Neural cell (in vitro differentiated cells): ENCODE data around the gene UTP20.
"Not testable (repeated sequence)": the region's sequence is repeated elsewhere in the genome, so short reads cannot be mapped to it uniquely, and the experiment has no call there.

Experiments used
- EP300 ChIP-seq: fragments of 450-650 bp; conservative IDR thresholded peaks from 2 replicates; pipeline ENCODE4 v1.6.1; 2014; ENCODE audit warnings: antibody characterized with exemption, mild to moderate bottlenecking, moderate library complexity; ENCODE audit not compliant: poor library complexity, severe bottlenecking
- EZH2 ChIP-seq: fragments of 200-600, 300-800 bp; shearing (Covaris generic), sonication (generic); IDR thresholded peaks from 2 replicates; pipeline ENCODE4 v1.6.1; 2014; ENCODE audit warnings: antibody characterized with exemption, low read length, borderline replicate concordance, mild to moderate bottlenecking; ENCODE audit not compliant: insufficient read depth, poor library complexity, severe bottlenecking
- POLR2AphosphoS5 ChIP-seq: IDR thresholded peaks from 2 replicates; pipeline ENCODE4 v1.6.1; 2012
- TF ChIP-seq, protein P1 (sequence below): fragments of 450-650 bp; IDR thresholded peaks from 2 replicates; pipeline ENCODE4 v1.5.1; 2014; ENCODE audit warnings: antibody characterized with exemption, mild to moderate bottlenecking, moderate library complexity; ENCODE audit not compliant: poor library complexity, severe bottlenecking
- TF ChIP-seq, protein P2 (sequence below): IDR thresholded peaks from 2 replicates; pipeline ENCODE4 v1.6.1; 2012; ENCODE audit warnings: borderline replicate concordance

DNA sequence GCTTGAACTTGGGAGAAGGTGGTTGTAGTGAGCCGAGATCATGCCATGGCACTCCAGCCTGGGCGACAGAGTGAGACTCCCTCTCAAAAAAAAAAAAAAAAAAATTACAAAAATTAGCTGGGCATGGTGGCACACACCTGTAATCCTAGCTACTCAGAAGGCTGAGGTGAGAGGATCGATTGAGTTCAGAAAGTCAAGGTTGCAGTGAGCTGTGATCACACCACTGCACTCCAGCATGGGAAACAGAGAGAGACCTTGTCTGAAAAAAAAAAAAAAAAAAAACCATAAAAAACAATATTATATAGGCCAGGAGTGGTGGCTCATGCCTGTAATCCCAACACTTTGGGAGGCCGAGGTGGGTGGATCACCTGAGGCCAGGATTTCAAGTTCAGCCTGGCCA, 142.2 kb downstream of the UTP20 start:
- TF ChIP-seq, protein P1, sequence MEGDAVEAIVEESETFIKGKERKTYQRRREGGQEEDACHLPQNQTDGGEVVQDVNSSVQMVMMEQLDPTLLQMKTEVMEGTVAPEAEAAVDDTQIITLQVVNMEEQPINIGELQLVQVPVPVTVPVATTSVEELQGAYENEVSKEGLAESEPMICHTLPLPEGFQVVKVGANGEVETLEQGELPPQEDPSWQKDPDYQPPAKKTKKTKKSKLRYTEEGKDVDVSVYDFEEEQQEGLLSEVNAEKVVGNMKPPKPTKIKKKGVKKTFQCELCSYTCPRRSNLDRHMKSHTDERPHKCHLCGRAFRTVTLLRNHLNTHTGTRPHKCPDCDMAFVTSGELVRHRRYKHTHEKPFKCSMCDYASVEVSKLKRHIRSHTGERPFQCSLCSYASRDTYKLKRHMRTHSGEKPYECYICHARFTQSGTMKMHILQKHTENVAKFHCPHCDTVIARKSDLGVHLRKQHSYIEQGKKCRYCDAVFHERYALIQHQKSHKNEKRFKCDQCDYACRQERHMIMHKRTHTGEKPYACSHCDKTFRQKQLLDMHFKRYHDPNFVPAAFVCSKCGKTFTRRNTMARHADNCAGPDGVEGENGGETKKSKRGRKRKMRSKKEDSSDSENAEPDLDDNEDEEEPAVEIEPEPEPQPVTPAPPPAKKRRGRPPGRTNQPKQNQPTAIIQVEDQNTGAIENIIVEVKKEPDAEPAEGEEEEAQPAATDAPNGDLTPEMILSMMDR, result not testable (repeated sequence)
- not testable (repeated sequence) for TF ChIP-seq EP300, POLR2AphosphoS5, EZH2
- TF ChIP-seq, protein P2, sequence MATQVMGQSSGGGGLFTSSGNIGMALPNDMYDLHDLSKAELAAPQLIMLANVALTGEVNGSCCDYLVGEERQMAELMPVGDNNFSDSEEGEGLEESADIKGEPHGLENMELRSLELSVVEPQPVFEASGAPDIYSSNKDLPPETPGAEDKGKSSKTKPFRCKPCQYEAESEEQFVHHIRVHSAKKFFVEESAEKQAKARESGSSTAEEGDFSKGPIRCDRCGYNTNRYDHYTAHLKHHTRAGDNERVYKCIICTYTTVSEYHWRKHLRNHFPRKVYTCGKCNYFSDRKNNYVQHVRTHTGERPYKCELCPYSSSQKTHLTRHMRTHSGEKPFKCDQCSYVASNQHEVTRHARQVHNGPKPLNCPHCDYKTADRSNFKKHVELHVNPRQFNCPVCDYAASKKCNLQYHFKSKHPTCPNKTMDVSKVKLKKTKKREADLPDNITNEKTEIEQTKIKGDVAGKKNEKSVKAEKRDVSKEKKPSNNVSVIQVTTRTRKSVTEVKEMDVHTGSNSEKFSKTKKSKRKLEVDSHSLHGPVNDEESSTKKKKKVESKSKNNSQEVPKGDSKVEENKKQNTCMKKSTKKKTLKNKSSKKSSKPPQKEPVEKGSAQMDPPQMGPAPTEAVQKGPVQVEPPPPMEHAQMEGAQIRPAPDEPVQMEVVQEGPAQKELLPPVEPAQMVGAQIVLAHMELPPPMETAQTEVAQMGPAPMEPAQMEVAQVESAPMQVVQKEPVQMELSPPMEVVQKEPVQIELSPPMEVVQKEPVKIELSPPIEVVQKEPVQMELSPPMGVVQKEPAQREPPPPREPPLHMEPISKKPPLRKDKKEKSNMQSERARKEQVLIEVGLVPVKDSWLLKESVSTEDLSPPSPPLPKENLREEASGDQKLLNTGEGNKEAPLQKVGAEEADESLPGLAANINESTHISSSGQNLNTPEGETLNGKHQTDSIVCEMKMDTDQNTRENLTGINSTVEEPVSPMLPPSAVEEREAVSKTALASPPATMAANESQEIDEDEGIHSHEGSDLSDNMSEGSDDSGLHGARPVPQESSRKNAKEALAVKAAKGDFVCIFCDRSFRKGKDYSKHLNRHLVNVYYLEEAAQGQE, result not testable (repeated sequence)
